Gastrocnemius medialis (tissue), 4 donors: ENCODE results near the gene MUC2. TPM values are rescaled to one million over a fixed set of nuclear protein-coding genes. Genes with fewer than 3 reads are reported as not detected.

Experiments
- ATAC-seq, 2 donors: fragments of 150-250 bp; one replicate each; pipeline ENCODE4 v1.9.1; 2016
- DNase-seq, 2 donors: peaks; one replicate each; pipeline ENCODE4 v3.0.0-alpha.2; 2019
- H3K27ac ChIP-seq, 4 donors: fragments of 200-600 bp; sonication (generic); 1 replicate in 1 of 4; 2 replicates in 3 of 4; pipeline ENCODE4 v1.5.1; 2016 to 2018; ENCODE audit warnings: mild to moderate bottlenecking in 2 of 4, moderate library complexity in 1 of 4
- H3K27me3 ChIP-seq, 3 donors: fragments of 200-600 bp; sonication (generic) in 2 of 3; 1 replicate in 1 of 3; 2 replicates in 2 of 3; pipeline versions ENCODE4 v1.5.1 to v1.6.0; 2016 to 2019; ENCODE audit warnings: mild to moderate bottlenecking in 1 of 3, moderate library complexity in 1 of 3
- H3K36me3 ChIP-seq, 2 donors: fragments of 200-600 bp; sonication (generic) in 1 of 2; one replicate each; pipeline ENCODE4 v1.5.1; 2017 to 2018
- H3K4me1 ChIP-seq, 2 donors: fragments of 200-600 bp; sonication (generic) in 1 of 2; one replicate each; pipeline ENCODE4 v1.5.1; 2016 to 2017; ENCODE audit warnings: mild to moderate bottlenecking in 2 of 2
- H3K4me3 ChIP-seq, 4 donors: fragments of 200-600 bp; sonication (generic) in 3 of 4; 1 replicate in 1 of 4; 2 replicates in 3 of 4; pipeline ENCODE4 v1.5.1; 2016 to 2019; ENCODE audit warnings: mild to moderate bottlenecking in 2 of 4
- H3K9me3 ChIP-seq, 3 donors: fragments of 200-600 bp; sonication (generic) in 2 of 3; 1 replicate in 1 of 3; 2 replicates in 2 of 3; pipeline ENCODE4 v1.5.1; 2016 to 2019
- CTCF ChIP-seq, 5 experiments: fragments of 450-650 bp in 3 of 5; fragments of 200-600 bp in 2 of 5; sonication (generic) in 2 of 5; IDR thresholded peaks in 4 of 5; conservative IDR thresholded peaks in 1 of 5; 1 replicate in 4 of 5; 2 replicates in 1 of 5; pipeline ENCODE4 v1.5.1; 2016 to 2019; ENCODE audit warnings: antibody characterized with exemption in 5 of 5, mild to moderate bottlenecking in 3 of 5, moderate library complexity in 3 of 5
- POLR2A ChIP-seq, 2 donors: fragments of 450-650 bp; IDR thresholded peaks; one replicate each; pipeline ENCODE4 v1.6.1; 2017; ENCODE audit warnings: antibody characterized with exemption in 2 of 2, mild to moderate bottlenecking in 2 of 2, moderate library complexity in 2 of 2
- in situ Hi-C, 4 donors: fragments of 200-750 bp; cut with MboI; loops; one replicate each; pipeline versions ENCODE4 v1.15.0 to v1.8.0; 2017; ENCODE audit warnings: low sequenced_read_pairs in 4 of 4
- intact Hi-C: fragments of 100-400 bp; cut with DNase I; formaldehyde crosslinking; loops from one replicate; pipeline ENCODE4 v1.15.1; 2023; ENCODE audit warnings: low total_unique reads
- total RNA-seq, 4 donors: library from RNA; depleted of rRNA; stranded (reverse); fragments of >200 nt; gene quantifications; one replicate each; pipeline versions ENCODE4 v1.1.0 to v1.2.3, GENCODE V29; 2016

The MUC2 gene
- total RNA-seq, 4 donors from 2014 or later: 0.90 TPM; not detected in 3

GRCh38 chr11:1076061-1076665, 1.5 kb downstream of the MUC2 start:
- DNase-seq (no peak), ATAC-seq (no peak)
- intact Hi-C loops: no loop called here

GRCh38 chr11:1077033-1077416, 2.4 kb downstream of the MUC2 start:
- no peaks in the 10 kb centered on the region for H3K27me3 ChIP-seq
- no peak overlapping the region for H3K27ac ChIP-seq
- DNase-seq (no peak), ATAC-seq (no peak)
- in situ Hi-C loops (no loop called here), intact Hi-C loops (no loop called here)
- TF ChIP-seq POLR2A (IDR thresholded peaks at IDR 0.05): no peak
- TF ChIP-seq CTCF (IDR thresholded peaks at IDR 0.05 in 4 of 5, conservative IDR thresholded peaks at IDR 0.05 in 1 of 5): no peak
- no peaks in the 10 kb centered on the region for H3K36me3 ChIP-seq
- peaks cover 6 to 8% of the 10 kb centered on the region in 2 donors for H3K4me1 ChIP-seq
- H3K4me3 ChIP-seq: no peak overlapping the region
- no peaks in the 10 kb centered on the region for H3K9me3 ChIP-seq

More at GRCh38 chr11:1076061-1076665, 1.5 kb downstream of the MUC2 start:
- in situ Hi-C loops: no loop called here
- Histone ChIP-seq H3K4me1 (peaks cover 6 to 8% of the 10 kb centered on the region in 2 donors), H3K27me3 (no peaks in the 10 kb centered on the region), H3K27ac (no peak overlapping the region), H3K4me3 (no peak overlapping the region), H3K36me3 (no peaks in the 10 kb centered on the region), H3K9me3 (no peaks in the 10 kb centered on the region)
- TF ChIP-seq POLR2A (IDR thresholded peaks at IDR 0.05) (no peak), CTCF (IDR thresholded peaks at IDR 0.05 in 4 of 5, conservative IDR thresholded peaks at IDR 0.05 in 1 of 5) (no peak)

- TF ChIP-seq CTCF (IDR thresholded peaks at IDR 0.05 in 4 of 5, conservative IDR thresholded peaks at IDR 0.05 in 1 of 5) (no peak), POLR2A (IDR thresholded peaks at IDR 0.05) (no peak)
- no peak overlapping the region for H3K4me3 ChIP-seq
- no peaks in the 10 kb centered on the region for H3K27me3 ChIP-seq
- in situ Hi-C loops (no loop called here), intact Hi-C loops (no loop called here)
- H3K9me3 ChIP-seq: no peaks in the 10 kb centered on the region
- no peaks in the 10 kb centered on the region for H3K36me3 ChIP-seq
- ATAC-seq: no peak
- H3K27ac ChIP-seq: no peak overlapping the region
- peaks cover 6% of the 10 kb centered on the region in 2 donors for H3K4me1 ChIP-seq
- DNase-seq: no peak
These were observed 2.9 kb downstream of the MUC2 start for GRCh38 chr11:1077417-1078119.

- TF ChIP-seq CTCF (IDR thresholded peaks at IDR 0.05 in 4 of 5, conservative IDR thresholded peaks at IDR 0.05 in 1 of 5) (no peak), POLR2A (IDR thresholded peaks at IDR 0.05) (no peak)
- no peaks in the 10 kb centered on the region for H3K36me3 ChIP-seq
- H3K27me3 ChIP-seq: no peaks in the 10 kb centered on the region
- no peak overlapping the region for H3K27ac ChIP-seq
- peaks cover 0 to 3% of the 10 kb centered on the region in 2 donors for H3K4me1 ChIP-seq
- H3K4me3 ChIP-seq: no peak overlapping the region
- no peak for ATAC-seq
- in situ Hi-C loops (no loop called here), intact Hi-C loops (no loop called here)
- DNase-seq: no peak
- no peaks in the 10 kb centered on the region for H3K9me3 ChIP-seq
These were observed 3.5 kb downstream of the MUC2 start for GRCh38 chr11:1078191-1078601.
